OCI-LY7 (cell line): ENCODE results near the gene INHA. TPM values are rescaled to one million over a fixed set of nuclear protein-coding genes. Genes with fewer than 3 reads are reported as not detected.

Source experiments
- BruUV-seq: library from RNA; stranded (reverse); fragments of 400-500 nt; replicated peaks from 2 replicates; lab custom pipeline; 2021; lab: Mats Ljungman, UMichigan
- CTCF ChIA-PET: fragments of 300-600 bp; sonication (Branson Sonifier 250); formaldehyde crosslinking; loops from one replicate; lab custom pipeline; 2022; ENCODE audit warnings: antibody characterized with exemption; ENCODE audit not compliant: unreplicated experiment; lab: Charles Lee
- POLR2A ChIA-PET: fragments of 300-600 bp; sonication (Branson Sonifier 250); formaldehyde crosslinking; loops from one replicate; lab custom pipeline; 2022; ENCODE audit warnings: antibody characterized with exemption; lab: Charles Lee
- DNase-seq: peaks from one replicate; pipeline ENCODE4 v3.0.0-alpha.2; 2015; ENCODE audit warnings: low spot score
- H2AFZ ChIP-seq: fragments of 200-600 bp; sonication (generic), shearing (Covaris generic); 2 replicates; pipeline ENCODE4 v1.6.1; 2014; ENCODE audit warnings: mild to moderate bottlenecking, antibody characterized with exemption, low read length, moderate library complexity
- H3K27ac ChIP-seq: fragments of 200-600 bp; sonication (generic); 2 replicates; pipeline ENCODE4 v1.5.1; 2014; ENCODE audit warnings: mixed run types, low read depth, mild to moderate bottlenecking, moderate library complexity, low read length, inconsistent platforms; ENCODE audit not compliant: poor library complexity, severe bottlenecking
- H3K36me3 ChIP-seq: fragments of 200-600 bp; sonication (generic); 2 replicates; pipeline ENCODE4 v1.6.1; 2014; ENCODE audit warnings: mild to moderate bottlenecking, antibody characterized with exemption, low read length, moderate library complexity, mixed read lengths; ENCODE audit not compliant: insufficient read depth
- H3K4me1 ChIP-seq: fragments of 200-600 bp; sonication (generic); 2 replicates; pipeline ENCODE4 v1.5.1; 2014; ENCODE audit warnings: mild to moderate bottlenecking, low read length; ENCODE audit not compliant: insufficient read depth, poor library complexity, severe bottlenecking
- H3K4me2 ChIP-seq: fragments of 200-600 bp; sonication (generic); 2 replicates; pipeline ENCODE4 v1.6.1; 2014; ENCODE audit warnings: mild to moderate bottlenecking, low read length
- H3K4me3 ChIP-seq: fragments of 200-600 bp; sonication (generic); 2 replicates; pipeline ENCODE4 v1.5.1; 2014; ENCODE audit warnings: mild to moderate bottlenecking, low read depth, low read length; ENCODE audit not compliant: poor library complexity, severe bottlenecking
- H3K79me2 ChIP-seq: fragments of 200-600 bp; sonication (generic); 2 replicates; pipeline ENCODE4 v1.6.1; 2016; ENCODE audit warnings: low read depth, mild to moderate bottlenecking, low read length, moderate library complexity, mixed read lengths; ENCODE audit not compliant: insufficient read depth
- H3K9me2 ChIP-seq: fragments of 200-600 bp; sonication (generic); 2 replicates; pipeline ENCODE4 v1.6.1; 2016; ENCODE audit warnings: mild to moderate bottlenecking, low read length, mixed read lengths; ENCODE audit not compliant: insufficient read depth
- H3K9me3 ChIP-seq: fragments of 200-600 bp; sonication (generic); 2 replicates; pipeline ENCODE4 v1.6.1; 2014; ENCODE audit warnings: mild to moderate bottlenecking, mixed run types, low read length, mixed read lengths
- H4K20me1 ChIP-seq: fragments of 200-600 bp; sonication (generic); 2 replicates; pipeline ENCODE4 v1.6.1; 2014; ENCODE audit warnings: mild to moderate bottlenecking, antibody characterized with exemption, low read length, moderate library complexity, mixed read lengths; ENCODE audit not compliant: insufficient read depth
- EZH2phosphoT487 ChIP-seq: fragments of 200-600 bp; sonication (generic); IDR thresholded peaks from 2 replicates; pipeline ENCODE4 v1.6.1; 2018; ENCODE audit warnings: low read depth, borderline replicate concordance, mild to moderate bottlenecking, mixed run types, antibody characterized with exemption, low read length, moderate library complexity, mixed read lengths
- intact Hi-C: fragments of 100-400 bp; cut with micrococcal nuclease; formaldehyde crosslinking; loops from one replicate; pipeline ENCODE4 v1.10.0; 2022; ENCODE audit not compliant: unreplicated experiment
- total RNA-seq, 2 experiments: library from RNA; depleted of rRNA in 1 of 2; stranded (reverse); fragments of >200 nt in 1 of 2; shearing (Covaris generic) in 1 of 2; gene quantifications; 2 replicates each; pipeline ENCODE4 v1.2.3, GENCODE V29; 2014 to 2022
- TF ChIP-seq, protein P1 (sequence below): fragments of 200-600 bp; sonication (generic); conservative IDR thresholded peaks from 2 replicates; pipeline ENCODE4 v1.5.1; 2014; ENCODE audit warnings: mild to moderate bottlenecking, antibody characterized with exemption, low read length, moderate library complexity, mixed read lengths

INHA gene
- total RNA-seq, 2 experiments from 2014 or later, result not detected

- Histone ChIP-seq H3K4me2 (no peak overlapping the region), H3K4me1 (no peaks in the 10 kb centered on the region), H3K9me3 (no peaks in the 10 kb centered on the region), H3K4me3 (no peak overlapping the region), H3K27ac (no peak overlapping the region), H2AFZ (no peak overlapping the region), H4K20me1 (no peaks in the 10 kb centered on the region), H3K79me2 (no peaks in the 10 kb centered on the region), H3K9me2 (no peaks in the 10 kb centered on the region), H3K36me3 (peaks cover 13% of the 10 kb centered on the region; the same call in 1 of the 2 replicates)
- no TSS peak for BruUV-seq
- DNase-seq, result no peak
- intact Hi-C loops, result no loop called here
- TF ChIP-seq EZH2phosphoT487, result no peak
- TF ChIP-seq, protein P1, sequence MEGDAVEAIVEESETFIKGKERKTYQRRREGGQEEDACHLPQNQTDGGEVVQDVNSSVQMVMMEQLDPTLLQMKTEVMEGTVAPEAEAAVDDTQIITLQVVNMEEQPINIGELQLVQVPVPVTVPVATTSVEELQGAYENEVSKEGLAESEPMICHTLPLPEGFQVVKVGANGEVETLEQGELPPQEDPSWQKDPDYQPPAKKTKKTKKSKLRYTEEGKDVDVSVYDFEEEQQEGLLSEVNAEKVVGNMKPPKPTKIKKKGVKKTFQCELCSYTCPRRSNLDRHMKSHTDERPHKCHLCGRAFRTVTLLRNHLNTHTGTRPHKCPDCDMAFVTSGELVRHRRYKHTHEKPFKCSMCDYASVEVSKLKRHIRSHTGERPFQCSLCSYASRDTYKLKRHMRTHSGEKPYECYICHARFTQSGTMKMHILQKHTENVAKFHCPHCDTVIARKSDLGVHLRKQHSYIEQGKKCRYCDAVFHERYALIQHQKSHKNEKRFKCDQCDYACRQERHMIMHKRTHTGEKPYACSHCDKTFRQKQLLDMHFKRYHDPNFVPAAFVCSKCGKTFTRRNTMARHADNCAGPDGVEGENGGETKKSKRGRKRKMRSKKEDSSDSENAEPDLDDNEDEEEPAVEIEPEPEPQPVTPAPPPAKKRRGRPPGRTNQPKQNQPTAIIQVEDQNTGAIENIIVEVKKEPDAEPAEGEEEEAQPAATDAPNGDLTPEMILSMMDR, result no peak
- ChIA-PET POLR2A (interaction anchor here (0.6 kb wide), 1 partner anchor 27 kb away, joined by 5 read pairs; no protein-coding TSS in a partner anchor), CTCF (no interaction called here)
These were observed 46.6 kb downstream of the INHA start for GRCh38 chr2:219618733-219619122.

GRCh38 chr2:219619235-219619634 is 47.1 kb downstream of the INHA start:
- Histone ChIP-seq H3K9me3 (no peaks in the 10 kb centered on the region), H3K36me3 (peaks cover 13% of the 10 kb centered on the region; the same call in 1 of the 2 replicates), H4K20me1 (no peaks in the 10 kb centered on the region), H3K4me3 (no peak overlapping the region), H3K27ac (no peak overlapping the region), H3K4me1 (no peaks in the 10 kb centered on the region), H2AFZ (no peak overlapping the region), H3K4me2 (no peak overlapping the region), H3K9me2 (no peaks in the 10 kb centered on the region), H3K79me2 (no peaks in the 10 kb centered on the region)
- no TSS peak for BruUV-seq
- TF ChIP-seq, protein P1, result peak; percentile 24; the same call in 1 of the 2 replicates
- no peak for TF ChIP-seq EZH2phosphoT487
- POLR2A ChIA-PET, result no interaction called here
- CTCF ChIA-PET, result no interaction called here
- DNase-seq, result no peak
- intact Hi-C loops, result no loop called here

GRCh38 chr2:219620546-219620945 is 48.4 kb downstream of the INHA start:
- peaks cover 6% of the 10 kb centered on the region; the same call in 1 of the 2 replicates for H3K36me3 ChIP-seq
- no peaks in the 10 kb centered on the region for H3K9me2 ChIP-seq
- H3K79me2 ChIP-seq, result no peaks in the 10 kb centered on the region
- H4K20me1 ChIP-seq, result no peaks in the 10 kb centered on the region
- TF ChIP-seq, protein P1, result no peak
- no peak for TF ChIP-seq EZH2phosphoT487
- DNase-seq, result no peak
- no peak overlapping the region for H2AFZ ChIP-seq
- POLR2A ChIA-PET, result no interaction called here
- no peaks in the 10 kb centered on the region for H3K4me1 ChIP-seq
- no peaks in the 10 kb centered on the region for H3K9me3 ChIP-seq
- intact Hi-C loops, result no loop called here
- no peak overlapping the region for H3K4me2 ChIP-seq
- CTCF ChIA-PET, result no interaction called here
- no peak overlapping the region for H3K27ac ChIP-seq
- no TSS peak for BruUV-seq
- no peak overlapping the region for H3K4me3 ChIP-seq
